Activated T-helper 2 cell treated with anti-CD3 and anti-CD28 coated beads, Interferon-gamma antibody, Interleukin-2, Interleukin-4, amounts not matched to agents 10 μg/mL and 5 μg/mL and 100 μg/mL, durations not matched to agents 14 hours and 24 hours and 36 hours (primary cell): ENCODE measurements around the gene PLA2G2A. TPM values are rescaled to one million over a fixed set of nuclear protein-coding genes. Genes with fewer than 3 reads are reported as not detected.
"Not testable (repeated sequence)": the region's sequence is repeated elsewhere in the genome, so short reads cannot be mapped to it uniquely, and the experiment has no call there.

Experiments used
- DNase-seq: peaks from one replicate; pipeline ENCODE4 v3.0.0; 2021; ENCODE audit warnings: low spot score
- H3K27ac Mint-ChIP-seq: one replicate; pipeline ENCODE4 v1.8.0; 2021; ENCODE audit warnings: mixed read lengths
- H3K27me3 Mint-ChIP-seq: one replicate; pipeline ENCODE4 v1.8.0; 2021; ENCODE audit warnings: low read depth, mixed read lengths
- H3K36me3 Mint-ChIP-seq: one replicate; pipeline ENCODE4 v1.8.0; 2021; ENCODE audit warnings: low read depth, mixed read lengths
- H3K4me1 Mint-ChIP-seq: one replicate; pipeline ENCODE4 v1.8.0; 2021; ENCODE audit warnings: low read depth, mixed read lengths
- H3K4me3 Mint-ChIP-seq: one replicate; pipeline ENCODE4 v1.8.0; 2021; ENCODE audit warnings: low read depth, mild to moderate bottlenecking, moderate library complexity, mixed read lengths
- H3K9me3 Mint-ChIP-seq: one replicate; pipeline ENCODE4 v1.8.0; 2021; ENCODE audit warnings: mixed read lengths
- intact Hi-C: fragments of 100-400 bp; cut with micrococcal nuclease; formaldehyde crosslinking; loops from one replicate; pipeline ENCODE4 v1.15.1; 2023
- total RNA-seq: library from RNA; stranded (reverse); gene quantifications from 2 replicates; pipeline ENCODE4 v1.2.3, GENCODE V29; 2022

Gene PLA2G2A
- total RNA-seq = not detected in 2 replicates

- Mint-ChIP-seq H3K27ac (no peak within 1 kb of the TSS), H3K36me3 (no peaks in the 10 kb centered on the region), H3K27me3 (peaks cover 15% of the 10 kb centered on the region), H3K4me3 (no peak within 1 kb of the TSS), H3K9me3 (no peaks in the 10 kb centered on the region), H3K4me1 (peaks cover 10% of the 10 kb centered on the region)
- intact Hi-C loops = no loop called here
- DNase-seq = no peak
These were observed at the start of gene PLA2G2A for GRCh38 chr1:19979494-19979977. Gene PLA2G2A (minus strand): TSS chr1:19979618. CDS start chr1:19978773, 845 bp downstream.

- Mint-ChIP-seq H3K9me3 (no peaks in the 10 kb centered on the region), H3K4me3 (no peak overlapping the region), H3K4me1 (no peaks in the 10 kb centered on the region), H3K27me3 (peaks cover 16% of the 10 kb centered on the region), H3K27ac (no peak overlapping the region), H3K36me3 (no peaks in the 10 kb centered on the region)
- no peak for DNase-seq
- intact Hi-C loops = no loop called here
These were observed 49.3 kb upstream of the PLA2G2A start for GRCh38 chr1:20028726-20029125.

- intact Hi-C loops = no loop called here
- H3K9me3 Mint-ChIP-seq = no peaks in the 10 kb centered on the region
- no peaks in the 10 kb centered on the region for H3K4me1 Mint-ChIP-seq
- H3K27me3 Mint-ChIP-seq = peaks cover 16% of the 10 kb centered on the region
- H3K27ac Mint-ChIP-seq = no peak overlapping the region
- no peak for DNase-seq
- H3K4me3 Mint-ChIP-seq = no peak overlapping the region
- no peaks in the 10 kb centered on the region for H3K36me3 Mint-ChIP-seq
These were observed 48.7 kb upstream of the PLA2G2A start for GRCh38 chr1:20028125-20028524.

- Mint-ChIP-seq H3K9me3 (peaks cover 35% of the 10 kb centered on the region), H3K27ac (no peak overlapping the region)
- intact Hi-C loops = no loop called here
These were observed 38.3 kb upstream of the PLA2G2A start for GRCh38 chr1:20017741-20018140.

GRCh38 chr1:20014153-20014552 is 34.7 kb upstream of the PLA2G2A start:
- no peaks in the 10 kb centered on the region for H3K36me3 Mint-ChIP-seq
- DNase-seq = no peak
- peaks cover 16% of the 10 kb centered on the region for H3K27me3 Mint-ChIP-seq
- intact Hi-C loops = no loop called here
- peaks cover 34% of the 10 kb centered on the region for H3K9me3 Mint-ChIP-seq
- no peaks in the 10 kb centered on the region for H3K4me1 Mint-ChIP-seq
- no peak overlapping the region for H3K27ac Mint-ChIP-seq
- no peak overlapping the region for H3K4me3 Mint-ChIP-seq

More at GRCh38 chr1:20017741-20018140, 38.3 kb upstream of the PLA2G2A start:
- Mint-ChIP-seq H3K27me3 (peaks cover 22% of the 10 kb centered on the region), H3K4me1 (no peaks in the 10 kb centered on the region), H3K4me3 (no peak overlapping the region), H3K36me3 (no peaks in the 10 kb centered on the region)
- no peak for DNase-seq

- intact Hi-C loops = no loop called here
- Mint-ChIP-seq H3K27ac (no peak overlapping the region), H3K9me3 (peaks cover 16% of the 10 kb centered on the region), H3K27me3 (peaks cover 13% of the 10 kb centered on the region), H3K36me3 (no peaks in the 10 kb centered on the region), H3K4me1 (no peaks in the 10 kb centered on the region), H3K4me3 (no peak overlapping the region)
- no peak for DNase-seq
These were observed 30.6 kb upstream of the PLA2G2A start for GRCh38 chr1:20010016-20010415.

- intact Hi-C loops = no loop called here
- H3K27ac Mint-ChIP-seq = no peak overlapping the region
- H3K4me1 Mint-ChIP-seq = no peaks in the 10 kb centered on the region
- H3K27me3 Mint-ChIP-seq = peaks cover 16% of the 10 kb centered on the region
- no peak for DNase-seq
- no peak overlapping the region for H3K4me3 Mint-ChIP-seq
- no peaks in the 10 kb centered on the region for H3K36me3 Mint-ChIP-seq
- peaks cover 14% of the 10 kb centered on the region for H3K9me3 Mint-ChIP-seq
These were observed 29.8 kb upstream of the PLA2G2A start for GRCh38 chr1:20009212-20009611.

- Mint-ChIP-seq H3K4me1 (no peaks in the 10 kb centered on the region), H3K27me3 (peaks cover 16% of the 10 kb centered on the region), H3K36me3 (no peaks in the 10 kb centered on the region), H3K9me3 (peaks cover 9% of the 10 kb centered on the region), H3K4me3 (no peak overlapping the region), H3K27ac (no peak overlapping the region)
- no peak for DNase-seq
- intact Hi-C loops = no loop called here
These were observed 29.0 kb upstream of the PLA2G2A start for GRCh38 chr1:20008391-20008841.

GRCh38 chr1:19998823-19999222 is 19.4 kb upstream of the PLA2G2A start:
- intact Hi-C loops, DNase-seq, H3K4me3 Mint-ChIP-seq, H3K9me3 Mint-ChIP-seq, H3K27ac Mint-ChIP-seq, H3K36me3 Mint-ChIP-seq, H3K4me1 Mint-ChIP-seq: not testable (repeated sequence)
- H3K27me3 Mint-ChIP-seq = peaks cover 27% of the 10 kb centered on the region

- Mint-ChIP-seq H3K36me3 (no peaks in the 10 kb centered on the region), H3K27me3 (peaks cover 54% of the 10 kb centered on the region), H3K4me3 (no peak overlapping the region), H3K9me3 (no peaks in the 10 kb centered on the region), H3K27ac (no peak overlapping the region), H3K4me1 (peaks cover 3% of the 10 kb centered on the region)
- no peak for DNase-seq
- intact Hi-C loops = no loop called here
These were observed 11.3 kb upstream of the PLA2G2A start for GRCh38 chr1:19990689-19991088.

GRCh38 chr1:19990182-19990582 is 10.8 kb upstream of the PLA2G2A start:
- not testable (repeated sequence) for H3K4me3 Mint-ChIP-seq, H3K4me1 Mint-ChIP-seq
- peaks cover 54% of the 10 kb centered on the region for H3K27me3 Mint-ChIP-seq

GRCh38 chr1:19988267-19989006 is 9.0 kb upstream of the PLA2G2A start:
- no peak overlapping the region for H3K4me3 Mint-ChIP-seq
- H3K36me3 Mint-ChIP-seq = no peaks in the 10 kb centered on the region
- intact Hi-C loops = no loop called here
- H3K27ac Mint-ChIP-seq = no peak overlapping the region
- no peak for DNase-seq
- peaks cover 45% of the 10 kb centered on the region for H3K27me3 Mint-ChIP-seq
- peaks cover 3% of the 10 kb centered on the region for H3K4me1 Mint-ChIP-seq
- H3K9me3 Mint-ChIP-seq = no peaks in the 10 kb centered on the region

More at GRCh38 chr1:19990182-19990582, 10.8 kb upstream of the PLA2G2A start:
- intact Hi-C loops, H3K27ac Mint-ChIP-seq, H3K9me3 Mint-ChIP-seq, DNase-seq, H3K36me3 Mint-ChIP-seq: not testable (repeated sequence)

GRCh38 chr1:19987719-19988118 is 8.3 kb upstream of the PLA2G2A start:
- no peaks in the 10 kb centered on the region for H3K36me3 Mint-ChIP-seq
- H3K9me3 Mint-ChIP-seq = no peaks in the 10 kb centered on the region
- no peak overlapping the region for H3K4me3 Mint-ChIP-seq
- no peak for DNase-seq
- no peak overlapping the region for H3K27ac Mint-ChIP-seq
- H3K4me1 Mint-ChIP-seq = peaks cover 3% of the 10 kb centered on the region
- H3K27me3 Mint-ChIP-seq = peaks cover 39% of the 10 kb centered on the region
- intact Hi-C loops = no loop called here
